Ovary (tissue), 3 donors: Measurements from ENCODE around the gene TMEM30A.

Experiments used
- EP300 ChIP-seq: sonication (generic); formaldehyde crosslinking; IDR thresholded peaks from one replicate; pipeline ENCODE4 v1.6.1; 2017; ENCODE audit warnings: antibody characterized with exemption
- POLR2A ChIP-seq: fragments of 450-650 bp; IDR thresholded peaks from one replicate; pipeline ENCODE4 v1.6.1; 2017; ENCODE audit warnings: antibody characterized with exemption, mild to moderate bottlenecking, moderate library complexity
- TF ChIP-seq, protein P1 (sequence below), 3 donors: fragments of 450-650 bp in 2 of 3; fragments of 200-600 bp in 1 of 3; IDR thresholded peaks; one replicate each; pipeline versions ENCODE4 v1.5.1 to v1.8.0; 2016 to 2022; ENCODE audit warnings: antibody characterized with exemption in 3 of 3, mild to moderate bottlenecking in 1 of 3
- donor health status: DM: no; HTN: no; CAD: no.

DNA sequence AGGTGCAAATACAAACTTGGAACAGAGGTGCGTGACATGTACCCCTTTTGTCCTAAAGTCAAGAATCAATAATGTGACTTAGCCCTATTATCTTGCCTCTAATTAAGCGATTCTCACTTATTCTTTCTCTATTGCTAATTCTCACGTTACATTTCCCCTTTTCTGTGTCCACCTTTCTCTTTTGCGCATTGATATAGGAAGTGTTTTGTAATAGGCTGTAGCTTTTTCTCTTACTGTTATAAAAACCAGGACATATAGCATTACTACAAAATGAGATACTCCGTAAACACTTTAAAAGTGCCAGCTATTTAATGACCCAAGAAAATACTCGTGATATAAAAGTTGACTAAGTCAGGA, 669 bp upstream of the TMEM30A start:
- TF ChIP-seq, protein P1, sequence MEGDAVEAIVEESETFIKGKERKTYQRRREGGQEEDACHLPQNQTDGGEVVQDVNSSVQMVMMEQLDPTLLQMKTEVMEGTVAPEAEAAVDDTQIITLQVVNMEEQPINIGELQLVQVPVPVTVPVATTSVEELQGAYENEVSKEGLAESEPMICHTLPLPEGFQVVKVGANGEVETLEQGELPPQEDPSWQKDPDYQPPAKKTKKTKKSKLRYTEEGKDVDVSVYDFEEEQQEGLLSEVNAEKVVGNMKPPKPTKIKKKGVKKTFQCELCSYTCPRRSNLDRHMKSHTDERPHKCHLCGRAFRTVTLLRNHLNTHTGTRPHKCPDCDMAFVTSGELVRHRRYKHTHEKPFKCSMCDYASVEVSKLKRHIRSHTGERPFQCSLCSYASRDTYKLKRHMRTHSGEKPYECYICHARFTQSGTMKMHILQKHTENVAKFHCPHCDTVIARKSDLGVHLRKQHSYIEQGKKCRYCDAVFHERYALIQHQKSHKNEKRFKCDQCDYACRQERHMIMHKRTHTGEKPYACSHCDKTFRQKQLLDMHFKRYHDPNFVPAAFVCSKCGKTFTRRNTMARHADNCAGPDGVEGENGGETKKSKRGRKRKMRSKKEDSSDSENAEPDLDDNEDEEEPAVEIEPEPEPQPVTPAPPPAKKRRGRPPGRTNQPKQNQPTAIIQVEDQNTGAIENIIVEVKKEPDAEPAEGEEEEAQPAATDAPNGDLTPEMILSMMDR (IDR thresholded peaks at IDR 0.05): no peak
- TF ChIP-seq EP300 (no peak), POLR2A (no peak)
